Measurements from ENCODE around the gene TRIM40. TPM values are rescaled to one million over a fixed set of nuclear protein-coding genes. Genes with fewer than 3 reads are reported as not detected.

TRIM40 gene
- polyA plus RNA-seq, 1 donor (not counting 4 experiments of a cell fraction or from before 2014, with no cell fraction given), result not detected

DNA sequence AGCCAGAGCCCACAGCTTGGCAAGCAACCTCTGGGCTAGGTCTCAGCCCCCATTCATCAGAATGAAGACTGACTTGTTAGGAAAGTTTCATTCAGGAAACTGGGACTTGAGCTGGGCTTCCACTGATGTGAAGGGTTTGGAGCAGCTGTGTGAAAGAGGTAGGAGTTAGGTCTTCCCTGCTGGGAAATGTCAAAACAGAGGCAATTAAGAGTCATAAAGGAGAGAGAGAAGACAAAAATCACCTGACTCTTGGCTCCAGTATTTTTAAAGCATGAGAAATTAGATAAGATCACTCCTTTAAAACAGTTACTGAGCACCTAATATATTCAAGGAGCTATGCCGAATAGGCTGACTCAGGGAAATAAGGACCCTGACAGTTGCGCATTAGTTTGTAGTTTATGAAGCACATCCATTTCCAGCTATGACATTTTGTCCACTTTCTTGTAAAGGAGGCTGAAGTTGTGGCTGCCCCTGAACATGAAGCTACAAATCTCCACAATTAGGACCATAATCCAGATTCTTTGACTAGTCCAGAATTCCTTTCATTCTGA lies 3.9 kb upstream of the TRIM40 start:
- Histone ChIP-seq H3K36me3 (ENCODE audit: control insufficient read depth in 2 of 2, extremely low read depth in 1 of 2, insufficient read depth in 2 of 2, low read length in 2 of 2) (no peaks in the 10 kb centered on the region), H3K9ac (ENCODE audit: control insufficient read depth, extremely low read depth, insufficient read depth, low read length) (no peak overlapping the region), H4K20me1 (ENCODE audit: control insufficient read depth, extremely low read depth, insufficient read depth, low read length) (no peaks in the 10 kb centered on the region), H2AFZ (ENCODE audit: control insufficient read depth, low read length) (no peak overlapping the region), H3K27me3 (ENCODE audit: control insufficient read depth, extremely low read depth, insufficient read depth, low read length) (peaks cover 44% of the 10 kb centered on the region), H3K4me3 (ENCODE audit: control insufficient read depth in 2 of 3, extremely low read depth in 1 of 3, insufficient read depth in 2 of 3, low read depth in 1 of 3, low read length in 3 of 3) (no peak overlapping the region), H3K79me2 (ENCODE audit: control insufficient read depth, insufficient read depth, low read length) (no peaks in the 10 kb centered on the region), H3K9me3 (ENCODE audit: control insufficient read depth, low read depth, low read length) (no peaks in the 10 kb centered on the region), H3K27ac (ENCODE audit: control insufficient read depth, insufficient read depth, low read length) (no peak overlapping the region), H3K4me2 (ENCODE audit: control insufficient read depth, extremely low read depth, insufficient read depth, low read depth, low read length) (no peak overlapping the region), H3K4me1 (ENCODE audit: control insufficient read depth, extremely low read depth, insufficient read depth, low read length) (peaks cover 8% of the 10 kb centered on the region), H3K9me1 (ENCODE audit: control insufficient read depth, extremely low read depth, insufficient read depth, low read length) (no peaks in the 10 kb centered on the region)
- DNase-seq (ENCODE audit: low read depth, low spot score) (no peak), FAIRE-seq (no peak)
- dilution Hi-C loops (cut with MboI; ENCODE audit: extremely low pct_ligation_motif_present, low sequenced_read_pairs), result loop anchor here (10.0 kb wide), 1 partner anchor 57 kb away; the partner anchor contains the start of gene RNF39
- TF ChIP-seq, protein P1, sequence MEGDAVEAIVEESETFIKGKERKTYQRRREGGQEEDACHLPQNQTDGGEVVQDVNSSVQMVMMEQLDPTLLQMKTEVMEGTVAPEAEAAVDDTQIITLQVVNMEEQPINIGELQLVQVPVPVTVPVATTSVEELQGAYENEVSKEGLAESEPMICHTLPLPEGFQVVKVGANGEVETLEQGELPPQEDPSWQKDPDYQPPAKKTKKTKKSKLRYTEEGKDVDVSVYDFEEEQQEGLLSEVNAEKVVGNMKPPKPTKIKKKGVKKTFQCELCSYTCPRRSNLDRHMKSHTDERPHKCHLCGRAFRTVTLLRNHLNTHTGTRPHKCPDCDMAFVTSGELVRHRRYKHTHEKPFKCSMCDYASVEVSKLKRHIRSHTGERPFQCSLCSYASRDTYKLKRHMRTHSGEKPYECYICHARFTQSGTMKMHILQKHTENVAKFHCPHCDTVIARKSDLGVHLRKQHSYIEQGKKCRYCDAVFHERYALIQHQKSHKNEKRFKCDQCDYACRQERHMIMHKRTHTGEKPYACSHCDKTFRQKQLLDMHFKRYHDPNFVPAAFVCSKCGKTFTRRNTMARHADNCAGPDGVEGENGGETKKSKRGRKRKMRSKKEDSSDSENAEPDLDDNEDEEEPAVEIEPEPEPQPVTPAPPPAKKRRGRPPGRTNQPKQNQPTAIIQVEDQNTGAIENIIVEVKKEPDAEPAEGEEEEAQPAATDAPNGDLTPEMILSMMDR (optimal IDR thresholded peaks at IDR 0.05 in 1 of 3, IDR thresholded peaks at IDR 0.05 in 1 of 3, conservative IDR thresholded peaks at IDR 0.05 in 1 of 3; ENCODE audit: extremely low read depth in 1 of 3, insufficient read depth in 2 of 3, low read length in 3 of 3), result no peak
- no peak for TF ChIP-seq EZH2 (IDR thresholded peaks at IDR 0.05; ENCODE audit: low read length)

DNA sequence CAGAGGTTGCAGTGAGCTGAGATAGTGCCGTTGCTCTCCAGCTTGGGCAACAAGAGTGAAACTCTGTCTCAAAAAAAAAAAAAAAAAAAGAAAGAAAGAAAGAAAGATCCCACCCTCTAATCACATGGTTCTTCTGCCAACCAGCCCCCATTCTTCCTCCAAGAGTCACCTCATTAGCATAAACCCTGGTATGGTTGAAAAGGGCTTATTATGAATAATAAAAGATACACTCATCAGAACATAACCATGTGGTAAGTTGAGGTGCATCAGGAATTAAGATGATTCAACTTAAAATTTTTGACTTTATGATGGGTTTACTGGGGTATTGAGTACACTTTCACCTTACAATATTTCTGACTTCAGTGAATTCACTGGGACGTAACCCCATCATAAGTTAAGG lies 793 bp upstream of the TRIM40 start:
- Histone ChIP-seq H3K4me2 (ENCODE audit: control insufficient read depth, extremely low read depth, insufficient read depth, low read depth, low read length) (no peak overlapping the region), H3K9me3 (ENCODE audit: control insufficient read depth, low read depth, low read length) (no peaks in the 10 kb centered on the region), H4K20me1 (ENCODE audit: control insufficient read depth, extremely low read depth, insufficient read depth, low read length) (no peaks in the 10 kb centered on the region), H3K36me3 (ENCODE audit: control insufficient read depth in 2 of 2, extremely low read depth in 1 of 2, insufficient read depth in 2 of 2, low read length in 2 of 2) (no peaks in the 10 kb centered on the region), H3K9ac (ENCODE audit: control insufficient read depth, extremely low read depth, insufficient read depth, low read length) (no peak overlapping the region), H3K4me3 (ENCODE audit: control insufficient read depth in 2 of 3, extremely low read depth in 1 of 3, insufficient read depth in 2 of 3, low read depth in 1 of 3, low read length in 3 of 3) (no peak overlapping the region), H3K27me3 (ENCODE audit: control insufficient read depth, extremely low read depth, insufficient read depth, low read length) (peaks cover 22% of the 10 kb centered on the region), H3K27ac (ENCODE audit: control insufficient read depth, insufficient read depth, low read length) (no peak overlapping the region), H2AFZ (ENCODE audit: control insufficient read depth, low read length) (no peak overlapping the region), H3K9me1 (ENCODE audit: control insufficient read depth, extremely low read depth, insufficient read depth, low read length) (no peaks in the 10 kb centered on the region), H3K4me1 (ENCODE audit: control insufficient read depth, extremely low read depth, insufficient read depth, low read length) (peaks cover 7% of the 10 kb centered on the region), H3K79me2 (ENCODE audit: control insufficient read depth, insufficient read depth, low read length) (no peaks in the 10 kb centered on the region)
- dilution Hi-C loops (cut with MboI; ENCODE audit: extremely low pct_ligation_motif_present, low sequenced_read_pairs), result loop anchor here (10.0 kb wide), 1 partner anchor 60 kb away; the partner anchor contains the start of gene RNF39
- no peak for TF ChIP-seq EZH2 (IDR thresholded peaks at IDR 0.05; ENCODE audit: low read length)
- TF ChIP-seq, protein P1 (optimal IDR thresholded peaks at IDR 0.05 in 1 of 3, IDR thresholded peaks at IDR 0.05 in 1 of 3, conservative IDR thresholded peaks at IDR 0.05 in 1 of 3; ENCODE audit: extremely low read depth in 1 of 3, insufficient read depth in 2 of 3, low read length in 3 of 3), result no peak
- FAIRE-seq (no peak), DNase-seq (ENCODE audit: low read depth, low spot score) (no peak)

Data from keratinocyte (primary cell).